GM21528 (cell line): ENCODE measurements around the gene CDH19.
"Not testable (repeated sequence)": the region's sequence is repeated elsewhere in the genome, so short reads cannot be mapped to it uniquely, and the experiment has no call there.

Source experiments
- ATAC-seq: cut with Tn5 transposase; IDR thresholded peaks from one replicate; pipeline ENCODE4 v1.9.1; 2021; ENCODE audit warnings: mild to moderate bottlenecking, moderate library complexity; ENCODE audit not compliant: unreplicated experiment, low FRiP score

The CDH19 gene

DNA sequence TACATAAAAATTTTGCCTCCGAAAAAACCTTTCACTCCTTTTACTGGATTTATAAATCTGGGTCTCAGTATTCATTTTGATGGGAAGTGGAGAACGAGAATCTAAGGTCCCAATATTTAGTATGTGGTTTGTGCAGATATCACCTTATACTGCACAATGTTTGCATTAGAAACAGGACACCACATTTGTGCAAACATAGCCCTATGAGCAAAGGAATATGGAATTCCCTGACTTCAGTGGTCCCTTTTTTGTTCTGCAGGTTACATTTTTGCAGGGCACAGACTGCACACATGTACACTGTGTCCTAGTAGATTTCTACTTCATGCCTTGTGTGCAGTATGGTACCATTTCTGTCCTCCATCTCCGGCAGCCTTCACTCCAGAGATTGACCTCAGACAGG lies 130.0 kb downstream of the CDH19 start:
- ATAC-seq: no peak

DNA sequence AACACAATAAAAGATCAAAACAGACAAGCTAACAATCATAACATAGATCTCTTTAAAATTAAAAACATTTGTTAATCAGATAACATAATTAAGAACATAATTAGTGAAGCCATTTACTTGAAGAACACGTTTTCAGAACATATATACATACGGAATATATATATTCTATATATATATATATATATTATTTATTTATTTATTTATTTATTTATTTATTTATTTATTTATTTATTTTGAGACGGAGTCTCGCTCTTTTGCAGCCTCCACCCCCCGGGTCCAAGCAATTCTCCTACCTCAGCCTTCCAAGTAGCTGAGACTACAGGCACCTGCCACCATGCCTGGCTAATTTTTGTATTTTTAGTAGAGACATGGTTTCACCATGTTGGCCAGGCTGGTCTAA lies 137.7 kb downstream of the CDH19 start:
- ATAC-seq: not testable (repeated sequence)

DNA sequence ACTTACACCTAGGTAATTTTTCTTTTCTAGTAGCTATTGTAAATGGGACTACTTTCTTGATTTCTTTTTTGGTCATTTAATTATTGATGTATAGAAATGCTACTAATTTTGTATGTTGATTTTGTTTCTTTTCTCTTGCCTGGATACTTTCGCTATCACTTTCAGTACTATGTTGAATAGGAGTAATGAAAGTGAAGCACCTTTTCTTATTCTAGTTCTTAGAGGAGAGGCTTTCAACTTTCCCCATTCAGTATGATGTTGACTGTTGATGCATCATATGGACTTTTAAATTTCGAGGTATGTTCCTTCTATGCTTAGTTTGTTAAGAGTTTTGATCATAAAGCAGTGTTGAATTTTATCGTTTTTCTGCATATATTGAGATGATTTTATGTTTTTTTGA lies 142.5 kb downstream of the CDH19 start:
- no peak for ATAC-seq

DNA sequence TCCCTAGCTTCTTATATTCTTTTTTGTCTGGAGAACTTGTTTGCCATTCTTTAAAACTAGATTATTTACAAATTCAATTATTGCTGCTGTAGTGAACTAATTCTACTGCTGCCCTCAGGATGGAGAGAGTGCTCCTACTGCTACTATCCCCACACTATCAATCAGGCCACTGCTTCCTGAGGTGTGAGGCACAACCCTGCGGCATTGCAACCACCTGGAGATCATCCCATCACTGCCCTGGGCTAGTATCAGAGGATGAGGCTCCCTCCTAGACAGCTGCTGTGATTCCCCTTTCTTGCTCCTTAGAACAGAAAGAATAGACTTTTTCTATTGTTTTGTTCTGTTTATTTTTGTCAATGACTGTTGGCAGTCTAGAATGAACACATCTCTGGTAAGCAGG lies 146.6 kb downstream of the CDH19 start:
- ATAC-seq: no peak
